NCI-H1436 treated with DMSO at 0.1 percent for 48 hours (cell line): Measurements from ENCODE around the gene ARL5C.

Experiments used
- DNase-seq: peaks from one replicate; lab custom pipeline; 2025; lab: John Stamatoyannopoulos, UW

ARL5C gene

GRCh38 chr17:39107973-39108372 is 58.0 kb downstream of the ARL5C start:
- DNase-seq = no peak

GRCh38 chr17:39107155-39107554 is 58.8 kb downstream of the ARL5C start:
- DNase-seq = no peak
